H1 (cell line): Measurements from ENCODE around the gene RASAL2. TPM values are rescaled to one million over a fixed set of nuclear protein-coding genes. Genes with fewer than 3 reads are reported as not detected.

ENCODE experiments used
- CTCF ChIA-PET: fragments of 300-600 bp; sonication (Branson Sonifier 250); formaldehyde crosslinking; loops from one replicate; lab custom pipeline; 2021; ENCODE audit not compliant: partially characterized antibody; lab: Charles Lee
- POLR2A ChIA-PET: fragments of 300-600 bp; sonication (Branson Sonifier 250); formaldehyde crosslinking; loops from one replicate; lab custom pipeline; 2021; ENCODE audit warnings: inconsistent platforms; ENCODE audit not compliant: partially characterized antibody; lab: Charles Lee
- DNase-seq, 2 experiments: peaks; one replicate each; pipeline versions ENCODE4 v3.0.0 to v3.0.0-alpha.2; 2010 to 2022; ENCODE audit warnings: low spot score in 2 of 2, low read depth in 1 of 2, mixed read lengths in 1 of 2
- FAIRE-seq: peaks from 2 replicates; lab custom pipeline; 2011; peaks lifted over from hg19 to GRCh38; lab: Jason Lieb, UNC
- H2AFZ ChIP-seq: 2 replicates; pipeline ENCODE4 v1.8.1; 2012; ENCODE audit warnings: low read length, inconsistent platforms
- H2AK5ac ChIP-seq: 2 replicates; pipeline ENCODE4 v1.6.1; 2013; ENCODE audit warnings: low read depth, low read length
- H2BK120ac ChIP-seq: replicated peaks from 2 replicates; pipeline ENCODE3; 2013; ENCODE audit warnings: low read depth, low read length, inconsistent platforms
- H2BK12ac ChIP-seq: 2 replicates; pipeline ENCODE4 v1.6.1; 2013; ENCODE audit warnings: low read depth, low read length
- H2BK15ac ChIP-seq: 2 replicates; pipeline ENCODE4 v1.6.1; 2013; ENCODE audit warnings: low read length
- H2BK20ac ChIP-seq: 2 replicates; pipeline ENCODE4 v1.6.1; 2013; ENCODE audit warnings: low read length
- H2BK5ac ChIP-seq: 2 replicates; pipeline ENCODE4 v1.6.1; 2013; ENCODE audit warnings: low read depth, low read length
- H3K14ac ChIP-seq: 2 replicates; pipeline ENCODE4 v1.6.1; 2013; ENCODE audit warnings: inconsistent platforms; ENCODE audit not compliant: insufficient read length
- H3K18ac ChIP-seq: 2 replicates; pipeline ENCODE4 v1.6.1; 2013; ENCODE audit warnings: low read length; ENCODE audit errors: extremely low read depth
- H3K23ac ChIP-seq: 2 replicates; pipeline ENCODE4 v1.6.1; 2013; ENCODE audit warnings: inconsistent platforms; ENCODE audit not compliant: insufficient read length
- H3K23me2 ChIP-seq: 2 replicates; pipeline ENCODE4 v1.6.1; 2013; ENCODE audit warnings: low read depth, low read length
- H3K27ac ChIP-seq: 2 replicates; pipeline ENCODE4 v1.6.1; 2011; ENCODE audit warnings: low read depth, low read length, inconsistent platforms
- H3K27me3 ChIP-seq, 4 experiments: replicated peaks in 1 of 4; 1 replicate in 1 of 4; 2 replicates in 3 of 4; pipeline versions ENCODE4 v1.6.1 to v1.8.1; 2011 to 2013; ENCODE audit warnings: low read length in 3 of 4, mild to moderate bottlenecking in 3 of 4, inconsistent platforms in 2 of 4, mixed read lengths in 2 of 4, moderate library complexity in 1 of 4; ENCODE audit not compliant: control insufficient read depth in 3 of 4, insufficient read depth in 3 of 4; ENCODE audit errors: extremely low read depth in 1 of 4
- H3K36me3 ChIP-seq, 4 experiments: 2 replicates each; pipeline versions ENCODE4 v1.6.1 to v1.8.1; 2011 to 2013; ENCODE audit warnings: mild to moderate bottlenecking in 4 of 4, low read length in 3 of 4, moderate library complexity in 2 of 4, control low read depth in 1 of 4, inconsistent platforms in 1 of 4; ENCODE audit not compliant: insufficient read depth in 4 of 4, control insufficient read depth in 2 of 4
- H3K4ac ChIP-seq: replicated peaks from 2 replicates; pipeline ENCODE3; 2013; ENCODE audit warnings: low read length, low read depth, mixed read lengths, inconsistent platforms; ENCODE audit not compliant: insufficient read length
- H3K4me1 ChIP-seq, 4 experiments: replicated peaks in 1 of 4; 1 replicate in 1 of 4; 2 replicates in 3 of 4; pipeline versions ENCODE4 v1.6.1 to v1.8.1; 2011 to 2013; ENCODE audit warnings: low read length in 3 of 4, inconsistent platforms in 2 of 4, mixed read lengths in 1 of 4; ENCODE audit not compliant: insufficient read depth in 4 of 4, control insufficient read depth in 3 of 4
- H3K4me2 ChIP-seq, 2 experiments: 2 replicates each; pipeline versions ENCODE4 v1.6.1 to v1.8.1; 2011 to 2013; ENCODE audit warnings: low read depth in 2 of 2, low read length in 2 of 2, control low read depth in 1 of 2, inconsistent platforms in 1 of 2, mild to moderate bottlenecking in 1 of 2; ENCODE audit not compliant: insufficient read depth in 1 of 2
- H3K4me3 ChIP-seq, 4 experiments: fragments of 200-600, 300-600 bp in 1 of 4; sonication (generic), shearing (Covaris generic), sonication (Bioruptor Twin) in 1 of 4; 2 replicates each; pipeline versions ENCODE4 v1.5.1 to v1.8.1; 2011 to 2016; ENCODE audit warnings: low read length in 4 of 4, low read depth in 3 of 4, control low read depth in 2 of 4, inconsistent platforms in 2 of 4, mild to moderate bottlenecking in 2 of 4, mixed read lengths in 1 of 4, moderate library complexity in 1 of 4; ENCODE audit not compliant: insufficient read depth in 2 of 4; ENCODE audit errors: extremely low read depth in 1 of 4
- H3K56ac ChIP-seq: replicated peaks from 2 replicates; pipeline ENCODE3; 2013; ENCODE audit warnings: low read depth, mild to moderate bottlenecking, mixed read lengths, low read length, inconsistent platforms; ENCODE audit not compliant: insufficient read length
- H3K79me1 ChIP-seq: 2 replicates; pipeline ENCODE4 v1.6.1; 2013; ENCODE audit warnings: low read depth, low read length, control low read depth
- H3K79me2 ChIP-seq, 2 experiments: 2 replicates each; pipeline versions ENCODE4 v1.6.1 to v1.8.1; 2012 to 2013; ENCODE audit warnings: low read length in 2 of 2, mild to moderate bottlenecking in 2 of 2, inconsistent platforms in 1 of 2; ENCODE audit not compliant: insufficient read depth in 2 of 2, control insufficient read depth in 1 of 2
- H3K9ac ChIP-seq, 4 experiments: replicated peaks in 1 of 4; 1 replicate in 1 of 4; 2 replicates in 3 of 4; pipeline versions ENCODE4 v1.6.1 to v1.8.1; 2011 to 2013; ENCODE audit warnings: low read depth in 3 of 4, low read length in 3 of 4, control low read depth in 2 of 4, mild to moderate bottlenecking in 2 of 4, moderate library complexity in 2 of 4, inconsistent platforms in 1 of 4; ENCODE audit errors: extremely low read depth in 1 of 4
- H3K9me3 ChIP-seq, 2 experiments: 2 replicates each; pipeline versions ENCODE4 v1.6.1 to v1.8.1; 2012 to 2013; ENCODE audit warnings: mild to moderate bottlenecking in 2 of 2, moderate library complexity in 2 of 2, control low read depth in 1 of 2, inconsistent platforms in 1 of 2, low read depth in 1 of 2, low read length in 1 of 2, mixed read lengths in 1 of 2; ENCODE audit not compliant: insufficient read depth in 2 of 2
- H4K20me1 ChIP-seq, 2 experiments: replicated peaks in 1 of 2; 2 replicates each; pipeline versions ENCODE3 to v1.8.1; 2011 to 2013; ENCODE audit warnings: inconsistent platforms in 2 of 2, low read length in 2 of 2, mild to moderate bottlenecking in 1 of 2; ENCODE audit not compliant: insufficient read depth in 2 of 2, control insufficient read depth in 1 of 2
- H4K5ac ChIP-seq: 2 replicates; pipeline ENCODE4 v1.6.1; 2013; ENCODE audit warnings: low read length, low read depth, mixed read lengths, inconsistent platforms; ENCODE audit not compliant: insufficient read length
- H4K8ac ChIP-seq: 2 replicates; pipeline ENCODE4 v1.8.0; 2013; ENCODE audit warnings: mild to moderate bottlenecking, moderate library complexity, low read length, inconsistent platforms; ENCODE audit not compliant: insufficient read depth; ENCODE audit errors: extremely low read depth
- H4K91ac ChIP-seq: replicated peaks from 2 replicates; pipeline ENCODE3; 2013; ENCODE audit warnings: low read length, mixed read lengths, inconsistent platforms; ENCODE audit not compliant: insufficient read length
- CEBPB ChIP-seq: IDR thresholded peaks from 2 replicates; pipeline ENCODE4 v1.6.1; 2012; ENCODE audit warnings: low read depth, low read length
- CTBP2 ChIP-seq: IDR thresholded peaks from 2 replicates; pipeline ENCODE4 v1.7.0; 2011; ENCODE audit warnings: borderline replicate concordance, mild to moderate bottlenecking, moderate library complexity, mixed read lengths, low read length; ENCODE audit not compliant: insufficient read depth, insufficient read length
- KDM1A ChIP-seq: fragments of 200-600, 300-600 bp; sonication (generic); IDR thresholded peaks from 2 replicates; pipeline ENCODE4 v1.7.1; 2016; ENCODE audit warnings: mild to moderate bottlenecking, low read length, borderline replicate concordance
- MAX ChIP-seq: IDR thresholded peaks from 2 replicates; pipeline ENCODE4 v1.6.1; 2012; ENCODE audit warnings: inconsistent platforms
- NANOG ChIP-seq: IDR thresholded peaks from 2 replicates; pipeline ENCODE4 v1.6.1; 2011; ENCODE audit warnings: low read length, low read depth, mild to moderate bottlenecking, inconsistent platforms; ENCODE audit not compliant: insufficient read depth, poor library complexity, severe bottlenecking
- NRF1 ChIP-seq: IDR thresholded peaks from 2 replicates; pipeline ENCODE4 v1.6.1; 2011; ENCODE audit warnings: mild to moderate bottlenecking, low read depth, low read length, improper control_type of control experiment
- POU5F1 ChIP-seq: IDR thresholded peaks from 2 replicates; pipeline ENCODE4 v1.6.1; 2011; ENCODE audit warnings: low read depth, mild to moderate bottlenecking, low read length, moderate library complexity
- RNF2 ChIP-seq: fragments of 200-900, 300-1000 bp; sonication (generic); IDR thresholded peaks from 2 replicates; pipeline ENCODE4 v1.7.1; 2016; ENCODE audit warnings: borderline replicate concordance, low read depth, mild to moderate bottlenecking, antibody characterized with exemption, low read length; ENCODE audit not compliant: poor library complexity, severe bottlenecking; ENCODE audit errors: missing control alignments
- SP1 ChIP-seq: IDR thresholded peaks from 2 replicates; pipeline ENCODE4 v1.6.1; 2011; ENCODE audit warnings: low read depth, low read length
- SP2 ChIP-seq: IDR thresholded peaks from 2 replicates; pipeline ENCODE4 v1.6.1; 2012; ENCODE audit warnings: mild to moderate bottlenecking, low read length, inconsistent platforms
- SUZ12 ChIP-seq: fragments of 200-600 bp; sonication (generic); IDR thresholded peaks from 2 replicates; pipeline ENCODE4 v1.6.1; 2012; ENCODE audit warnings: mild to moderate bottlenecking, inconsistent platforms, low read length, moderate library complexity, mixed read lengths
- TAF1 ChIP-seq: IDR thresholded peaks from 2 replicates; pipeline ENCODE4 v1.6.1; 2011; ENCODE audit warnings: mild to moderate bottlenecking, low read depth, low read length
- WGBS, 2 experiments: shearing (Covaris generic) in 1 of 2; methylation state at CpG; one replicate each; pipeline versions ENCODE4 v1.1.6 to v1.1.7; 2013 to 2015; ENCODE audit warnings: low lambda C conversion rate in 2 of 2, mixed read lengths in 2 of 2, inconsistent platforms in 1 of 2, low coverage in 1 of 2, missing lambda C conversion rate in 1 of 2; ENCODE audit not compliant: insufficient replicate concordance in 2 of 2, insufficient coverage in 1 of 2, insufficient read length in 1 of 2; ENCODE audit errors: extremely low coverage in 1 of 2, missing lambda C conversion rate in 1 of 2; 5-methylcytosine and 5-hydroxymethylcytosine counted together
- polyA plus RNA-seq, 7 experiments: library from polyadenylated mRNA; depleted of rRNA in 3 of 7; stranded (reverse) in 5 of 7; unstranded in 2 of 7; fragments of >200 nt in 5 of 7; fragments of 200-250 nt in 2 of 7; gene quantifications; 1 replicate in 5 of 7; 2 replicates in 1 of 7; 4 replicates in 1 of 7; pipeline versions ENCODE4 v1.2.1 to v1.2.3, GENCODE V29; 2011 to 2013; ENCODE audit warnings: missing spikeins in 2 of 7, mixed read lengths in 2 of 7
- total RNA-seq: library from RNA; stranded (reverse); fragmentation: NEBNext Ultra II Directional; extraction: Animal tissue kit (Norgen Biotek cat#: 25700); gene quantifications from 2 replicates; pipeline ENCODE4 v1.2.1, GENCODE V29; 2021
- TF ChIP-seq, protein P1 (sequence below): IDR thresholded peaks from 2 replicates; pipeline ENCODE4 v1.6.1; 2011; ENCODE audit warnings: low read length, improper control_type of control experiment

Gene RASAL2
- total and polyA plus RNA-seq, 2 of the 8 experiments (the other 6 are each of a cell fraction or from before 2014, with no cell fraction given): 15.9 to 32.5 TPM

GRCh38 chr1:178461104-178461503 is 367.2 kb downstream of the RASAL2 start:
- no peak overlapping the region for H3K4ac ChIP-seq
- H3K4me2 ChIP-seq: no peak overlapping the region
- H2AFZ ChIP-seq: no peak overlapping the region
- no peak overlapping the region for H2AK5ac ChIP-seq
- H3K18ac ChIP-seq: no peak overlapping the region
- no peak for FAIRE-seq
- ChIA-PET POLR2A (interaction anchor here (1.3 kb wide), 1 partner anchor 11 kb away, joined by 5 read pairs; no protein-coding TSS in a partner anchor), CTCF (interaction anchor here (1.2 kb wide), 1 partner anchor 136 kb away, joined by 3 read pairs; no protein-coding TSS in a partner anchor)
- H2BK5ac ChIP-seq: no peak overlapping the region
- H3K23me2 ChIP-seq: no peaks in the 10 kb centered on the region
- DNase-seq: no peak
- no peaks in the 10 kb centered on the region for H3K79me1 ChIP-seq
- no peaks in the 10 kb centered on the region; a peak in 1 of 7 replicates for H3K4me1 ChIP-seq
- H3K27me3 ChIP-seq: no peaks in the 10 kb centered on the region
- H3K9ac ChIP-seq: no peak overlapping the region
- no peak overlapping the region for H3K4me3 ChIP-seq
- H4K20me1 ChIP-seq: no peaks in the 10 kb centered on the region
- H3K27ac ChIP-seq: no peak overlapping the region
- WGBS, 2 experiments: 79% methylated on average over 2 of the region's 2 CpGs; no CpG with 5 or more reads in 1 of the 2 experiments
- H2BK12ac ChIP-seq: no peak overlapping the region
- H3K56ac ChIP-seq: no peak overlapping the region
- no peaks in the 10 kb centered on the region for H3K9me3 ChIP-seq
- no peak overlapping the region for H3K23ac ChIP-seq
- H3K14ac ChIP-seq: no peak overlapping the region
- H2BK120ac ChIP-seq: no peak overlapping the region
- H2BK15ac ChIP-seq: no peak overlapping the region
- H2BK20ac ChIP-seq: no peak overlapping the region
- H4K8ac ChIP-seq: no peak overlapping the region
- H3K36me3 ChIP-seq: peaks cover 2 to 13% (median 7%) of the 10 kb centered on the region in 4 experiments; a peak in 6 of 8 replicates
- H3K79me2 ChIP-seq: no peaks in the 10 kb centered on the region
- H4K5ac ChIP-seq: no peak overlapping the region
- no peak overlapping the region for H4K91ac ChIP-seq
- TF ChIP-seq RNF2 (no peak), SUZ12 (no peak), MAX (no peak), SP2 (no peak), CTBP2 (no peak), NRF1 (no peak), KDM1A (no peak), SP1 (no peak), NANOG (no peak), TAF1 (no peak), CEBPB (no peak), POU5F1 (no peak)
- TF ChIP-seq, protein P1, sequence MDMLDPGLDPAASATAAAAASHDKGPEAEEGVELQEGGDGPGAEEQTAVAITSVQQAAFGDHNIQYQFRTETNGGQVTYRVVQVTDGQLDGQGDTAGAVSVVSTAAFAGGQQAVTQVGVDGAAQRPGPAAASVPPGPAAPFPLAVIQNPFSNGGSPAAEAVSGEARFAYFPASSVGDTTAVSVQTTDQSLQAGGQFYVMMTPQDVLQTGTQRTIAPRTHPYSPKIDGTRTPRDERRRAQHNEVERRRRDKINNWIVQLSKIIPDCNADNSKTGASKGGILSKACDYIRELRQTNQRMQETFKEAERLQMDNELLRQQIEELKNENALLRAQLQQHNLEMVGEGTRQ: no peak
